H1 (cell line): ENCODE data around the gene FBXW2.

Experiments
- CTCF ChIP-seq, 3 experiments: IDR thresholded peaks; 1 replicate in 2 of 3; 2 replicates in 1 of 3; pipeline versions ENCODE4 v1.5.1 to v1.6.1; 2011; ENCODE audit warnings: low read length in 3 of 3, mild to moderate bottlenecking in 3 of 3, inconsistent platforms in 2 of 3, low read depth in 1 of 3, moderate library complexity in 1 of 3; ENCODE audit not compliant: insufficient read depth in 1 of 3; ENCODE audit errors: control extremely low read depth in 1 of 3
- HDAC2 ChIP-seq, 2 experiments: fragments of 300-600 bp in 1 of 2; sonication (generic) in 1 of 2; IDR thresholded peaks; 2 replicates each; pipeline ENCODE4 v1.6.1; 2011 to 2012; ENCODE audit warnings: low read depth in 2 of 2, low read length in 2 of 2, mild to moderate bottlenecking in 2 of 2, moderate library complexity in 2 of 2, borderline replicate concordance in 1 of 2, inconsistent platforms in 1 of 2
- JUN ChIP-seq: IDR thresholded peaks from 2 replicates; pipeline ENCODE4 v1.6.1; 2011; ENCODE audit warnings: low read depth, mild to moderate bottlenecking, improper control_type of control experiment, low read length
- PHF8 ChIP-seq: fragments of 200-600 bp; sonication (generic); conservative IDR thresholded peaks from 2 replicates; pipeline ENCODE4 v1.7.1; 2012; ENCODE audit warnings: low read depth, mild to moderate bottlenecking, inconsistent platforms, low read length, moderate library complexity
- SUZ12 ChIP-seq: fragments of 200-600 bp; sonication (generic); IDR thresholded peaks from 2 replicates; pipeline ENCODE4 v1.6.1; 2012; ENCODE audit warnings: mild to moderate bottlenecking, inconsistent platforms, low read length, moderate library complexity, mixed read lengths

DNA sequence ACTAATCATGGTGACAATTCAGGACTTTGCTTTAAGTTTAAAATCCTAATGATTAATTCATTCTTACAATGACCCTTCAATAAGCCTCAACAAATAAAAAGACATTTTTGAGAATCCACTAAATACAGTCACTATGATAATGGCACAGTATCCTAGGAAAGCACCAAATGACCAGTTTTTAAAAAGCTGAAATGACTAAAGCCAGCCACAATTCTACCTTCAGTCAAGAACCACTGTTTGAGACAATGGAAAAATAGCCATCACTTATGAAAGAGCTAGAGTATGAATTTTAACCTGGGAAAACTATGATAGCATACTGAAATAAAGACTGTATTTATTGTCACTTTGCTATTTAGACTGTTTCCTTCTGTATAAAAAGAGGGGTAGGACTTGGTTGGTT lies 14.0 kb downstream of the FBXW2 start:
- no peak for TF ChIP-seq CTCF (IDR thresholded peaks at IDR 0.05; ENCODE audit: control extremely low read depth in 1 of 3, insufficient read depth in 1 of 3, low read depth in 1 of 3, low read length in 3 of 3)
- TF ChIP-seq HDAC2 (IDR thresholded peaks at IDR 0.05; ENCODE audit: borderline replicate concordance in 1 of 2, low read depth in 2 of 2, low read length in 2 of 2) = no peak
- TF ChIP-seq SUZ12 = no peak
- no peak for TF ChIP-seq JUN
- no peak for TF ChIP-seq PHF8
